CD4-positive, alpha-beta T cell treated with Interleukin-2 at 100 ng/mL for 4 hours (primary cell): ENCODE data around the gene IFNW1.

Experiments
- DNase-seq: peaks from one replicate; pipeline ENCODE4 v3.0.0-alpha.2; 2020; ENCODE audit warnings: low spot score

Gene IFNW1

GRCh38 chr9:21110708-21111576 is 30.7 kb downstream of the IFNW1 start:
- peak; percentile 76 for DNase-seq

GRCh38 chr9:21104787-21105186 is 36.8 kb downstream of the IFNW1 start:
- no peak for DNase-seq

- DNase-seq, result no peak
Observed at GRCh38 chr9:21102305-21102704, 39.3 kb downstream of the IFNW1 start.

- no peak for DNase-seq
Observed at GRCh38 chr9:21097817-21098216, 43.8 kb downstream of the IFNW1 start.

GRCh38 chr9:21096901-21097255 is 44.8 kb downstream of the IFNW1 start:
- no peak for DNase-seq

GRCh38 chr9:21096172-21096900 is 45.3 kb downstream of the IFNW1 start:
- DNase-seq, result peak; percentile 61

GRCh38 chr9:21095561-21095960 is 46.1 kb downstream of the IFNW1 start:
- no peak for DNase-seq
